Pulmonary artery endothelial cell (primary cell): ENCODE data around the gene IFT25. TPM values are rescaled to one million over a fixed set of nuclear protein-coding genes. Genes with fewer than 3 reads are reported as not detected.

Experiments
- DNase-seq: peaks from one replicate; pipeline ENCODE4 v3.0.0-alpha.2; 2011; ENCODE audit warnings: low read depth, low spot score
- total RNA-seq: library from RNA; depleted of rRNA; stranded (reverse); fragments of >200 nt; gene quantifications from 2 replicates; pipeline ENCODE4 v1.2.3, GENCODE V29; 2014

IFT25 gene
- total RNA-seq, 1 donor from 2014 or later = 13.8 TPM

GRCh38 chr1:53930932-53931331 is 14.6 kb downstream of the IFT25 start:
- DNase-seq = no peak

DNA sequence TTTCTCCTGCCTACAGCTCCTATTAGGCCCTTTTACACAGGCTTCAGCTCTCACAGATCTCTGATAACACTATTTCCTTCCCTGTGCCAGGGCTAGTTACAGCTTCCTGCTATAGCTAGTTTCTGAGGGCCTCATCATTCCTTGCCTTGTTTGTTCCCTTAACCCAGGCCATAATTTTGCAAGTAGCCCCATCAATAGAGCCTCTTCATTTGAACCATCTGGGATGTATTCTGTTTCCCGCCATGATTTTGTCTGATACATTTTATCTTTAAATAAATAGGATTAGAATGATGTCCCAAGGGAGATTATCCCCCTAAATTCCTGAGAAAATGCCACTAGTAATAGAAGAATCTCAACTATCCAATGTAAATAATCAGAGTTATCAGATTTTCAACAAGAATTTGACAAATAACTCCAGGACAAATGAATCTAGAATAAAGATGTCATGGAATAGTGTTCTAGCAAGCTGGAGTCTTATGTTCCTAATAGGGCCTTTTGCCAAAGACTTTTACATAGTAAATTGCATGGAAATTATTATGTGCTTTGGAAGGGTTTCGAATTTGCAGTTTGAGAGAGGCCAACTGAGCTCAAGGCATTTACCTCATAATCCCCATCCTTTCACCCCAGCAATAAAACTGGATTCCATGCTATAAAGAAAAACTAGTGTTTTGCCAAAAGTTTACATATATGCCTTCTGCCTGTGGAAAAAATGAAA is 16.1 kb downstream of the IFT25 start:
- DNase-seq = no peak

DNA sequence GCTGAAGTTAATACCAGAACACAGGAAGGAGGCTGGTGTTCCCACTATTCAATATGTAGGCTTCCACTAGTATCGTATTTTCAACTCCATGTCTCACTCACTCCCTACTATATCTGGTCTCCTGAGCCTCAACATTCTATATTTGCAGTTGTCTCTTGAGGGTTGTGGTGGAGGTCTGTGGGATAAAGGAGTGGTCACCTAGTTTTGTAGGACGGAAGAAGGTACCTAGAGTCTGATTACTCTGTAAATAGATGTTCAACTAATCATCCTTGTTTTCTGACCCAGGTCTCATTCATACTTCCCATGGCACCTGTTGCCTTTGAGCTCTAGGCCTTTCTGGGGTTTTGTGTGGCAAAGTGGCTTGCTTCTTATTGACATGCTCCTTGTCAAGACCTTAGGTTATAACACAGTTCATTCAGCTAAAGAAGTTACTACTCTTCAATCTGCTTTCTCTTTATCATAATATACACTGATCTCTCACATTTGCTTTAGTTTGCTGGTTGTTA is 18.1 kb downstream of the IFT25 start:
- no peak for DNase-seq

- DNase-seq = no peak
Measured at GRCh38 chr1:53919675-53920066, 25.8 kb downstream of the IFT25 start.

- no peak for DNase-seq
Measured at GRCh38 chr1:53918343-53918742, 27.2 kb downstream of the IFT25 start.

DNA sequence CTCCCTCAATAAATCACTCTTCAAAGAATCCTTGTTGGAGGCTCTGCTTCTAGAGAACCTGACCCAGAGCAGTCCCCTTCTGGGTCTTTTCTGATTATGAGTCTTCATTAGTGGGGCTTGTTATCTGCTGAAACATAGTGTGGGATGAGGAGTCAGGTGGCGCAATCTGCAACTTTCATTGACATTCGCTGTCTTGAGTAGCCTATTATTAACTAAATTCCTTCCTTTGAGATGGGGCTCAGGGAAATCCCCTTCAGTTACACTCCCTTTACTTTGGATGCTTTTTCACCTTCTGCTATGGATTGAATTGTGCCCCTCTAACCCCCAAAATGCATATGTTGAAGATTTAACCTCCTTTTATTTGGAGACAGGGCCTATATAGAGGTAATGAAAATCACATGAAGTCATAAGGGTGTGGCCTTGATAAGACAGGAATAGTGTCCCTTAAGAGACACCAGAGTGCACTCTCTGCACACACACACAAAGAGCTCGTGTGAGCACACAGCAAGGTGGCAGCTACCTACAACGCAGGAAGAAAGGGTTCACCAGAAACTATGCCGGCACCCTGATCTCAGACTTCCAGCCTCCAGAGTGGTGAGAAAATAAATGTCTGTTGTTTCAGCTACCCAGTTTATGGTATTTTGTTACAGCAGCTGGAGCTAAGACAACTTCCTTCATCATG is 32.0 kb downstream of the IFT25 start:
- DNase-seq = no peak

- no peak for DNase-seq
Measured at GRCh38 chr1:53911442-53911841, 34.1 kb downstream of the IFT25 start.

DNA sequence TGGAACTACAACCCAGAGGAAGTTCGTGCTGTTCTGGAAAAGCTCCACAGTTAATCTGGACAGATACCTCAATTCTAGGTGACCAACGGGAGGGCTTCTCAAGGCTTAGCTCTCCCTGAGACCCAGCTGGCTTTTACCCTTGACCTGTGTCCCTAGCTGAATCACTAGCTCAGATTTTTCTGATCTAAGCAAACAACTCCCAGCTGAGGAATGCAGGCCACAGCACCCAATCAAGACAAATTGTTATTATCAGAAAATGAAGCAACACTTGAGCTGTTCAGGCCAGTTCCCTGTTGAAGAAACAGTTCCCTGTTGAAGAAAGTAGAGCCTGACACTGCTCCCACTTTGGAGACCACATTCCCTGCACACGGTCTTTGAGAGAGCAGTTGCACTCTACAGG is 35.6 kb downstream of the IFT25 start:
- DNase-seq = no peak

DNA sequence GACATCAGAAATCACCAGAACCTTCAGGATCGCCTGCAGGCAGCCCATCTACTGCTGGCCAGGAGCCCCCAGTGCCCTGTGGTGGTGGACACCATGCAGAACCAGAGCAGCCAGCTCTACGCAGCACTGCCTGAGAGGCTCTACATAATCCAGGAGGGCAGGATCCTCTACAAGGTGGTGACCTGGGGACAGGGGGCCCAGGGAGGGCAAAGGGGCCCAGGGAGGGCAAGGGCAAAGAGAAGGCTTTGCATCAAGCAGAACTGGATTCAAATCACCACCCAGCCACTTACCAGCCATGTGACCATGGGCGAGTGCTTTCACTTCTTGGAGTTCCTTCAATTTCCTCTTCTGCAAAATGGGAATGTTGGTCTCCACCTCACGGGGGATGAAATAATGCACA is 39.4 kb downstream of the IFT25 start:
- DNase-seq = no peak

DNA sequence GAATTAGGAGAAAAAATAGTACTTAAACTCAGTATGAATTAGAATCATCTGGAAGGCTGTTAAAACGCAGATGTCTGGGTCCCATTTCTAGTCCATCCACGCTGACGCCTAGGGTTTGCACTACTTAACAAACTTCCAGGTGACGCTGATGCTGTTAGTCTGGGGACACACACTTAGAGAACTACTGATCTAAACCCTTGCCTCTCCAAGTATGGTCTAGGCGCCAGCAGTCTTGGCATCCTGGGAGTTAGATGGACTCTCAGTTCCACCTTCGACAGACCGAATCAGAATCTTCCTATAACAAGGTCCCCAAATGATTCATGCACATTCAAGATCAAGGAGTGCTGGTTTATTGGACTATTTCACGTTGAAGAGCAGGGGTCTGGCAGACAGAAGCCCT is 40.0 kb downstream of the IFT25 start:
- DNase-seq = no peak

DNA sequence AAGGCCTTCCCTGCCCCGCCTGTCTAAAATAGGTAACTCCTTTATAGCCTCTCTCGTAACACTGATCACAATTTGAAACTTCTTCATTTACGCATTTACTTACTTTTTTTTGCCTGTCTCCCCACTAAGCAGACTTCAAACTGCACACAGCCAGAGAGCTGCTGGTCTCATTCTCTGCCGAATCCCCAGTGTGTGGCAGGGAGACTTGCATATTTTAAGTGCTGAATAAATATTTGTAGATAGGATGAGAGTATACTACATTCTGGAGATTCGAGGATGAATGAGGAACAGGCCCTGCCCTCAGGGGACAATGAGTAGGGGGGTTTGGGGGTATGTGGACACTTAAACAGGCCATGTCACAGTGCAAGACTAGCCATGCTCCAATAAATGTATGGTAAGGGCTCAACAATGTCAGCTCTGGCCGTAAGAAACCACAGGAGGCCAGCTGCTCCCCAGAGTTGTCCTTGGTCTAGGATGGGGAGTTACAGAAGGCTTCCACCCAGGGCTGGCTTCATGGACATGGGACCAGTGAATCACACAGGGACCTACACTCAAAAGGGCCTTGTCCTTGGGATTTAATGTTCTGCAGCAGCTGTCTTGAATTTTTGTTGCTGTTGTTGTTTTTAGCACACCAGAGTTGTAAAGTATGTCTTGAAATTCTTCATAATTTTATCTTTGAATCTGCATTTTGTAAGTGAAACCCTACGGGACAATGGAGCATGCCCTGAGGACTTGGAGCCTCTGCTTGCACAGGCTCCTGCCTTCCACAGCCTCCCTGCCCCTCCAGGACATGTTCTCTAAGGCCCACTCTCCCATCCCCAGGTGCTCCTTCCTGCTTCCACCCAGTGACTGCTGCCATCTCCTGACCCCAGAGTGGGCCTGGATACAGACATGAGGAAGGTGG is 43.0 kb downstream of the IFT25 start:
- no peak for DNase-seq

DNA sequence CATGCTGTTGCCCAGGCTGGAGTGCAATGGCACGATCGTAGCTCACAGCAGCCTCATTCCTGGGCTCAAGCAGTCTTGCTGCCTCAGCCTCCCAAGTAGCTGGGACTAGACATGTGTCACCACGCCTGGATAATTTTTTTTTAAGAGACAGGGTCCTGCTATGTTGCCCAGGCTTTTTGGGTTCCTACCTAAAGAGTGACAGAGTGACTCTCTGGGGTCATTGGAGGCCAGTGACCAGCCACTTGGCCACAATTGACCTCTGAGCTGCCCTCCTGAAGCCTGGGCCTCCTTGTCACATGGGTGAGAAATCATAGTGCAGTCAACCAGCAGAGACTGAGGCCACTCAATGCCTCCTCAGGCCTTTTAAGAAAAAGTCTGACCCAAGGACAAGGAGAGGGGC is 45.8 kb downstream of the IFT25 start:
- no peak for DNase-seq

- no peak for DNase-seq
Measured at GRCh38 chr1:53899206-53899628, 46.3 kb downstream of the IFT25 start.

DNA sequence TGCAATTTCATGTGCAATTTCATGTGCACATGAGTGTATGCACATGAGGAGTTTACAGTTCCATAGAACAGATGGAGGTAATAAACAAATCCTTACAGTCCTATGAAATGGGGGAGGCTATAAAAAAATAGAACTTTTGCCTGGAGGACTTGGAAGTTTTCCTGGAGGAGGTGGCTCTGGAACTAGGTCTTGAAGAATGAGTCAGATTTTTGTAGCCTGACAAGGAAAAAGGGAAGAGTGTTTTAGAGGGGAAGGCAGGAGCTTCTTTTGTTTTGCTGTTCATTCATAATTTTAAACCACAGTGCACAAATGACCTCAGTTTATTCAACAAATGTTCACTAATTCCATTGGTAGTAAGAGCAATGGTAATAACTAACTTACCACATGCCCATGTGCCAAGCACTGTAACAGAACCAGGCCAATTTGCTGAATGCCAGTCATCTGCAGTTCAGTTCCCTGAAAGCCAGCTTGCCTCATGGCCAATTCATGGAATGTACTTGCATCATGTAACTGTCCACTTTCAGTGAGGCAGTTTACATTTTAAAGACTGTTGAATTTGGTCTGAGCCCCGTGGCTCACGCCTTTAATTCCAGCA is 48.8 kb downstream of the IFT25 start:
- no peak for DNase-seq

- no peak for DNase-seq
Measured at GRCh38 chr1:53895421-53895820, 50.1 kb downstream of the IFT25 start.

DNA sequence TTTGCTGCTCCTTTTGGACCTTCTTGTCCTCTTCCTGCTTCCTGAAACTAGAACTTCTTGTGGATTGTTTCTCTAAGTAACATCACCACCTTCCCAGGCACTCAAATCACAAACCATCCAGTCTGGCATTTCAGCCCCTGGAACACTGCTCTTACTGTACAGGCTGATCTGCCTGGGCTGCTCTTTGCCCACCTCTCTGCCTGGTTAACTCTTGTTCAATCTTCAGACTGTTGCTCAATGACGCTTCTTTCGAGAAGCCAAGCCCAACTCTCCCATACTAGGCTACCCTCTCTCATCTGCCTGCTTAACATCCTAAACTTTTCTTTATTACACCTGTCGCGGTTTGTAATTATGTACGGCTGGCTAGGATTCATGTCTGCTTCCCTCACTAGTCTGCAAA is 50.9 kb downstream of the IFT25 start:
- DNase-seq = no peak

GRCh38 chr1:53893999-53894636 is 51.4 kb downstream of the IFT25 start, which contains the start of gene DIO1:
Gene DIO1 (plus strand): TSS chr1:53894187. CDS start chr1:53894211, 24 bp downstream.
- DNase-seq = no peak

DNA sequence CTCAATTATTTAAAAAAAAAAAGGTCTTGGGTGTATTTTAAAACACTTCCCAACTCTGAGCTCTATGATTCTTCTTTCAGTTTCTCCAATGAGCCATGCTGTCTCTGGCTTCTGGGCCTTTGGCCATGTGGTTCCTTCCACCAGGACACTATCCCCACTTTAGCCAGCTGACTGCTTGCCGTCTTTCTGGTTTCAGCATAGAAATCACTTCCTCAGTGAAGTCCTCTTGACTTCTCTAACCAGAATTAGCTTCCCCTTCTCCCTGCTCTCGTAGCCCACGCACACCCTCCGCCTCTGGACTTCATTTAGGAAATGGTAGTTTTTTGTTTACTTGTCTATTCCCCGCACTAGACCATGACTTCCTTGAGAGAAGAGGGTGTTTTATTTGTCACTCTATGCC is 52.6 kb downstream of the IFT25 start:
- DNase-seq = no peak

GRCh38 chr1:53891678-53892077 is 53.8 kb downstream of the IFT25 start:
- DNase-seq = no peak

DNA sequence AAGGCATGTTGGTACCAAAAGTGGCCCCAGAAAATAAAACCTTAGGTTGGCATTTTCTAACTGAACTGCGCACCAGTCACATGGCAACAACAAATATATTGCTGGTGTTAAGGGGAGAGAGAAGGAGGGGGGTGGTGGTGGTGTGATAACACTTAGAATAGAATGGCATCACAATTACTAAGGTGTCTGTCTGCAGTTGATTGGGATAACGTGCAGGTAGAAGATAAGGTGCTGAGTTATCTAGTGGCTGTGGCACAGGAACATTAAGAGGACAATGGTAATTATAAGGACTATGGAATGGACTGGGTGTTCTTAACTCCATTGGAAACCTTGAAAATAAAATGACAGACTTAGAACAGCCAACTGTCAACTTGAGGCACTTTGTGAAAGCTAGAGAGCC is 54.5 kb downstream of the IFT25 start:
- DNase-seq = no peak

DNA sequence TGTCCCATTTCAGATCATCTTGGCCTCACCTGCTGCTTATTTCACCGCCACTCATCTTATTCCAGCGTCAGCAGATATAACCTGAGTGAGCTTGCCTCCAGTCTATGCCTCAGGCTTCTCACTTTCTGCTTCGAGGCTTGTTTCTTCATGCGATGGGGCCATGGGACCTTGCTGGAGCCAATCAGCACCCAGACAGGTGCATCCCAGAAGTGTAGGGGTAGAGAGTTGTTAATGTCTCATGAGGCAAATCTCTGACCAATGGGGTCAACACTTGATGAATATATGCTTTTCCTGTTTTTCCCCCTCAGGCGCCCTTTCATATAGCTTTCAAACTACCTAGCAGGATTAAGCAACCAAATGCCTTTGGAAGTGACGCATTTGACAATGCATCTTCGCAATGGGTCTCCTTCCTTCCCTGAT is 55.0 kb downstream of the IFT25 start:
- no peak for DNase-seq
